HG02870 (cell line): ENCODE measurements around the gene PSG11.
"Not testable (repeated sequence)": the region's sequence is repeated elsewhere in the genome, so short reads cannot be mapped to it uniquely, and the experiment has no call there.

ENCODE experiments used
- ATAC-seq: cut with Tn5 transposase; IDR thresholded peaks from one replicate; pipeline ENCODE4 v1.9.1; 2021; ENCODE audit warnings: mild to moderate bottlenecking, moderate library complexity; ENCODE audit not compliant: unreplicated experiment

PSG11 gene

GRCh38 chr19:42989851-42990250, 36.4 kb downstream of the PSG11 start:
- ATAC-seq = no peak

- ATAC-seq = not testable (repeated sequence)
Measured at GRCh38 chr19:42989186-42989585, 37.1 kb downstream of the PSG11 start.

GRCh38 chr19:42988206-42988605, 38.1 kb downstream of the PSG11 start:
- not testable (repeated sequence) for ATAC-seq

DNA sequence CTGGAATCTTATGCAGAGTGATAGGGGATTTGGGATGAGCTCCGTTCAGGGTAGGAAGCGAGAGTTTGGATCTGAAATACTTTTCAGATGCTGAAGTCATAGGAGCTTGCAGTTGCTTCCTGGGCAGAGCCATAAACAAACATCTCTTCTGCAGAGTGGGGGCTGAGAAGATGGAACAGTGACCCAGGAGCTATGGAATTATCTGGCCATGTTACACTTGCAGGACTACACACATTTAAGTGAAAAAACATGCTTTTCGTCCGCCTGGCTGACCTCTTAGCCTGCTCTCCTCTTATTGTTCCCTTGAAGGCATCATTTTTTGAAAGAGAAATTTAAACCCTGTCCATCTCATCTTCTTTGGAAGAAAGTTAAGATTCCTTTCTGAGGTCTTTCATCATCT, 40.7 kb downstream of the PSG11 start:
- ATAC-seq = no peak

DNA sequence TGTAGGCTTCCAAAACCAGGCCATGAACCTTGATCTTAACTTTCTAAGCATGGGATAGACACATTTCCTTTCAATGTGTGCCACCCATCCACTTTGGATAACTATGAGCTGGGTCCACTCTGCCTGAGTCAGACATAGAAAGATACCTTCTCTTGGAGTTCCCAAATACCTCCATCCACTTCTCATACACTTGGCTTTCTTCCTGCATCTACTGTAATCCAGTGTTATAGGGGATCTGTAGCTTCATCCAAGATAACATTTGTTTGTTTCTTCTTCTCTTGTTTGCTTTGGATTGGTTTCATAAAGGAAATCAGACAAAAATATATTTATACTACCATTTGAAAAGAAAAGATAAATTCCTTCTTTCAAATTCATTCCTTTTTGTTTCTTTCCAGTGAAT, 44.2 kb downstream of the PSG11 start:
- not testable (repeated sequence) for ATAC-seq

DNA sequence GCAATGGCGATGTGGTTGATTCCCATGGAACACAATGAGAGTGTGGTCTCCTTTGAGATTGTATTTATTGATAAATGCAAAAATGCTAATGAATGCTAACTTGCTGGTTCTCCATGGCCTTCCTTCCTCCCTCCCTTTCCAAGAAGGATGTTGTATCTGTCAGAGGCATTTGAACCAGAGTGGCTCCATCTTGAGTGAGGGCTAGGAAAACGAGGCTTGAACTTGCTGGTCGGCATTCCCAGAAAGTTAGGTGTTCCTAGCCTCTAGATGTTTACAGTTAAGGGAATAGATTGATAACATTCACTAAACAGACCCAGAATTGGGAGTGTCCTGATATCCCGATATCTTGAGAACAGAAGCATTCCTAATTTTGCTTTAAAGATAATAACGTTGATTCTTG, 54.8 kb downstream of the PSG11 start:
- not testable (repeated sequence) for ATAC-seq

- no peak for ATAC-seq
Measured at GRCh38 chr19:42965176-42965575, 61.1 kb downstream of the PSG11 start.

- ATAC-seq = no peak
Measured at GRCh38 chr19:42961119-42961518, 65.2 kb downstream of the PSG11 start.
